ENCODE data around the gene ACE. TPM values are rescaled to one million over a fixed set of nuclear protein-coding genes. Genes with fewer than 3 reads are reported as not detected.

ACE gene
- total RNA-seq, 1 experiment from 2014 or later = 7.8 TPM

GRCh38 chr17:63497708-63498483, 21.0 kb downstream of the ACE start:
- ATAC-seq (peak; percentile 94), DNase-seq (ENCODE audit: low spot score) (peak; percentile 72)
- Mint-ChIP-seq H3K4me1 (peaks cover 8% of the 10 kb centered on the region), H3K27me3 (ENCODE audit: low read depth) (no peaks in the 10 kb centered on the region; the same call in 1 of the 2 replicates), H3K9me3 (no peaks in the 10 kb centered on the region), H3K27ac (0 out of 2 replicates have a peak overlapping the region, but pooled peaks have one; percentile 36), H3K4me3 (no peak overlapping the region), H3K36me3 (no peaks in the 10 kb centered on the region)
- TF ChIP-seq MXD4 (CRISPR knock-in tag; IDR thresholded peaks at IDR 0.05; ENCODE audit: borderline replicate concordance) = no peak
- no peak for TF ChIP-seq E2F5 (CRISPR knock-in tag; IDR thresholded peaks at IDR 0.05)
- no peak for TF ChIP-seq ZNF232 (CRISPR knock-in tag; IDR thresholded peaks at IDR 0.05)
- 0 out of 2 replicates have a peak, but pooled peaks have one; percentile 32 for TF ChIP-seq CBFB (CRISPR knock-in tag; IDR thresholded peaks at IDR 0.05; ENCODE audit: low read depth)
- TF ChIP-seq ZNF423 (CRISPR knock-in tag; IDR thresholded peaks at IDR 0.05) = peak; percentile 46; the same call in 1 of the 2 replicates
- TF ChIP-seq, protein P1, sequence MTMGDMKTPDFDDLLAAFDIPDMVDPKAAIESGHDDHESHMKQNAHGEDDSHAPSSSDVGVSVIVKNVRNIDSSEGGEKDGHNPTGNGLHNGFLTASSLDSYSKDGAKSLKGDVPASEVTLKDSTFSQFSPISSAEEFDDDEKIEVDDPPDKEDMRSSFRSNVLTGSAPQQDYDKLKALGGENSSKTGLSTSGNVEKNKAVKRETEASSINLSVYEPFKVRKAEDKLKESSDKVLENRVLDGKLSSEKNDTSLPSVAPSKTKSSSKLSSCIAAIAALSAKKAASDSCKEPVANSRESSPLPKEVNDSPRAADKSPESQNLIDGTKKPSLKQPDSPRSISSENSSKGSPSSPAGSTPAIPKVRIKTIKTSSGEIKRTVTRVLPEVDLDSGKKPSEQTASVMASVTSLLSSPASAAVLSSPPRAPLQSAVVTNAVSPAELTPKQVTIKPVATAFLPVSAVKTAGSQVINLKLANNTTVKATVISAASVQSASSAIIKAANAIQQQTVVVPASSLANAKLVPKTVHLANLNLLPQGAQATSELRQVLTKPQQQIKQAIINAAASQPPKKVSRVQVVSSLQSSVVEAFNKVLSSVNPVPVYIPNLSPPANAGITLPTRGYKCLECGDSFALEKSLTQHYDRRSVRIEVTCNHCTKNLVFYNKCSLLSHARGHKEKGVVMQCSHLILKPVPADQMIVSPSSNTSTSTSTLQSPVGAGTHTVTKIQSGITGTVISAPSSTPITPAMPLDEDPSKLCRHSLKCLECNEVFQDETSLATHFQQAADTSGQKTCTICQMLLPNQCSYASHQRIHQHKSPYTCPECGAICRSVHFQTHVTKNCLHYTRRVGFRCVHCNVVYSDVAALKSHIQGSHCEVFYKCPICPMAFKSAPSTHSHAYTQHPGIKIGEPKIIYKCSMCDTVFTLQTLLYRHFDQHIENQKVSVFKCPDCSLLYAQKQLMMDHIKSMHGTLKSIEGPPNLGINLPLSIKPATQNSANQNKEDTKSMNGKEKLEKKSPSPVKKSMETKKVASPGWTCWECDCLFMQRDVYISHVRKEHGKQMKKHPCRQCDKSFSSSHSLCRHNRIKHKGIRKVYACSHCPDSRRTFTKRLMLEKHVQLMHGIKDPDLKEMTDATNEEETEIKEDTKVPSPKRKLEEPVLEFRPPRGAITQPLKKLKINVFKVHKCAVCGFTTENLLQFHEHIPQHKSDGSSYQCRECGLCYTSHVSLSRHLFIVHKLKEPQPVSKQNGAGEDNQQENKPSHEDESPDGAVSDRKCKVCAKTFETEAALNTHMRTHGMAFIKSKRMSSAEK (CRISPR knock-in tag; IDR thresholded peaks at IDR 0.05; ENCODE audit: borderline replicate concordance) = no peak
- TF ChIP-seq TEAD4 (CRISPR knock-in tag; IDR thresholded peaks at IDR 0.05) = no peak
- no peak for TF ChIP-seq ZNF138 (CRISPR knock-in tag; conservative IDR thresholded peaks at IDR 0.05)
- CTCF ChIA-PET = interaction anchor here (0.6 to 5.2 kb wide), 26 partner anchors 8 to 181 kb away, joined by 3 to 44 read pairs (median 6); partner anchors contain the start of genes ACE, CYB561 and DCAF7
- POLR2A ChIA-PET = no interaction called here

GRCh38 chr17:63498626-63499195, 21.9 kb downstream of the ACE start:
- DNase-seq (ENCODE audit: low spot score) (no peak), ATAC-seq (no peak)
- H3K9me3 Mint-ChIP-seq = no peaks in the 10 kb centered on the region
- no peak overlapping the region for H3K4me3 Mint-ChIP-seq
- CTCF ChIA-PET = interaction anchor here (1.1 to 5.2 kb wide), 7 partner anchors 11 to 113 kb away, joined by 3 to 44 read pairs (median 10); partner anchors contain the start of genes ACE and DCAF7
- peak overlapping the region; percentile 53; the same call in 1 of the 2 replicates for H3K27ac Mint-ChIP-seq
- no peaks in the 10 kb centered on the region for H3K36me3 Mint-ChIP-seq
- POLR2A ChIA-PET = interaction anchor here (1.2 kb wide), 1 partner anchor 24 kb away, joined by 3 read pairs; no protein-coding TSS in a partner anchor
- no peaks in the 10 kb centered on the region; the same call in 1 of the 2 replicates for H3K27me3 Mint-ChIP-seq (ENCODE audit: low read depth)
- H3K4me1 Mint-ChIP-seq = peaks cover 8% of the 10 kb centered on the region
- TF ChIP-seq FOXJ3 (CRISPR knock-in tag; IDR thresholded peaks at IDR 0.05; ENCODE audit: borderline replicate concordance) (no peak), USF2 (CRISPR knock-in tag; IDR thresholded peaks at IDR 0.05) (no peak), ZNF263 (CRISPR knock-in tag; IDR thresholded peaks at IDR 0.05; ENCODE audit: low read depth) (no peak), ZNF138 (CRISPR knock-in tag; conservative IDR thresholded peaks at IDR 0.05) (no peak), PRDM15 (CRISPR knock-in tag; IDR thresholded peaks at IDR 0.05) (no peak), NR3C1 (CRISPR knock-in tag; conservative IDR thresholded peaks at IDR 0.05; ENCODE audit: low read depth) (no peak), RELA (CRISPR knock-in tag; IDR thresholded peaks at IDR 0.05; ENCODE audit: borderline replicate concordance) (no peak), GTF2I (CRISPR knock-in tag; conservative IDR thresholded peaks at IDR 0.05) (no peak), ZNF512 (CRISPR knock-in tag; IDR thresholded peaks at IDR 0.05; ENCODE audit: borderline replicate concordance) (no peak), ETV6 (CRISPR knock-in tag; IDR thresholded peaks at IDR 0.05) (no peak), ZNF317 (CRISPR knock-in tag; IDR thresholded peaks at IDR 0.05; ENCODE audit: borderline replicate concordance, low read depth) (no peak), RORB (CRISPR knock-in tag; IDR thresholded peaks at IDR 0.05) (no peak), ZMAT4 (CRISPR knock-in tag; IDR thresholded peaks at IDR 0.05) (no peak)
